AG10803 (cell line): ENCODE results near the gene RAB19.
"Not testable (repeated sequence)": the region's sequence is repeated elsewhere in the genome, so short reads cannot be mapped to it uniquely, and the experiment has no call there.

Experiments used
- DNase-seq: peaks from one replicate; pipeline ENCODE4 v3.0.0; 2010; ENCODE audit warnings: low read depth
- H3K4me3 ChIP-seq: 2 replicates; pipeline ENCODE4 v1.5.1; 2011; ENCODE audit warnings: mild to moderate bottlenecking, low read length, control low read depth
- CTCF ChIP-seq: conservative IDR thresholded peaks from 2 replicates; pipeline ENCODE4 v1.5.1; 2011; ENCODE audit warnings: mild to moderate bottlenecking, low read length, control low read depth, inconsistent platforms

RAB19 gene

GRCh38 chr7:140453273-140453672, 49.4 kb downstream of the RAB19 start:
- TF ChIP-seq CTCF: no peak
- no peak for DNase-seq

GRCh38 chr7:140453785-140454656, 50.2 kb downstream of the RAB19 start:
- not testable (repeated sequence) for H3K4me3 ChIP-seq, DNase-seq

More at GRCh38 chr7:140453273-140453672, 49.4 kb downstream of the RAB19 start:
- no peak overlapping the region for H3K4me3 ChIP-seq

GRCh38 chr7:140454657-140455015, 50.8 kb downstream of the RAB19 start:
- DNase-seq: no peak
- no peak for TF ChIP-seq CTCF
- no peak overlapping the region for H3K4me3 ChIP-seq

GRCh38 chr7:140455743-140456142, 51.9 kb downstream of the RAB19 start:
- TF ChIP-seq CTCF: no peak
- DNase-seq: no peak
- H3K4me3 ChIP-seq: no peak overlapping the region

GRCh38 chr7:140456551-140457051, 52.7 kb downstream of the RAB19 start:
- H3K4me3 ChIP-seq: no peak overlapping the region
- no peak for TF ChIP-seq CTCF
- no peak for DNase-seq

GRCh38 chr7:140458201-140458600, 54.3 kb downstream of the RAB19 start:
- no peak for TF ChIP-seq CTCF
- DNase-seq: no peak
- no peak overlapping the region for H3K4me3 ChIP-seq

GRCh38 chr7:140458916-140459315, 55.1 kb downstream of the RAB19 start:
- DNase-seq: no peak
- no peak overlapping the region for H3K4me3 ChIP-seq
- TF ChIP-seq CTCF: no peak
